WTC11 (cell line): ENCODE results near the gene SPAG5.

Experiments
- CTCF ChIP-seq: fragments of 200-600 bp; IDR thresholded peaks from 2 replicates; pipeline ENCODE4 v1.8.0; 2022; ENCODE audit warnings: antibody characterized with exemption
- FOXK1 ChIP-seq: sonication (generic); formaldehyde crosslinking; IDR thresholded peaks from 2 replicates; pipeline ENCODE4 v1.8.0; 2022; ENCODE audit warnings: mild to moderate bottlenecking, moderate library complexity, missing genetic modification reagents
- OVOL2 ChIP-seq: fragments of 250-450 bp; sonication (Bioruptor Pico); IDR thresholded peaks from 2 replicates; pipeline ENCODE4 v1.9.0; 2021; ENCODE audit warnings: mild to moderate bottlenecking, borderline replicate concordance

GRCh38 chr17:28530926-28531325, 67.9 kb downstream of the SPAG5 start:
- TF ChIP-seq CTCF (no peak), FOXK1 (CRISPR knock-in tag) (no peak), OVOL2 (no peak)
